ENCODE results near the gene WDFY4.

DNA sequence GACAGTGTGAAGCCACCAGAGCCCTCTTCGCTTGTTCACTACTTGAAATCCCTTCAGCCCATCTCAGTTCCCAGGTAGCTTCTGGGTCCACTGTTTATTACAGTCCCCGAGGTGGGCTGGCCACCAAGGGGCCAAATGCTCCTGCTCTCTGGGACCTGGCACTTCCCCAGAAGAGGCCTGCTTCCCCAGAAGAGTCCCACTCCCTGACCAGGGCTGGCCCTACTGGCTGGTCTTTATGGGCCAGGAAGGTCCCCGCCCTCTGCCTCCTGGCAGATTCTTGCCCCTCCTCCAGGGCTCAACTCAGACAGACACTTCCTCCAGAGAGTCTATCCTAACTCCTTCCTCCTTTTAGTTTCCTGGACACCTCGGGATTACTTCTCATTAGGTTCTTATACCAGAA lies 325.6 kb downstream of the WDFY4 start:
- no peak for TF ChIP-seq EZH2 (IDR thresholded peaks at IDR 0.05; ENCODE audit: borderline replicate concordance, low read depth, low read length, severe bottlenecking)
- no peak for TF ChIP-seq POLR2A (IDR thresholded peaks at IDR 0.05; ENCODE audit: low read depth, low read length)
- TF ChIP-seq, protein P1, sequence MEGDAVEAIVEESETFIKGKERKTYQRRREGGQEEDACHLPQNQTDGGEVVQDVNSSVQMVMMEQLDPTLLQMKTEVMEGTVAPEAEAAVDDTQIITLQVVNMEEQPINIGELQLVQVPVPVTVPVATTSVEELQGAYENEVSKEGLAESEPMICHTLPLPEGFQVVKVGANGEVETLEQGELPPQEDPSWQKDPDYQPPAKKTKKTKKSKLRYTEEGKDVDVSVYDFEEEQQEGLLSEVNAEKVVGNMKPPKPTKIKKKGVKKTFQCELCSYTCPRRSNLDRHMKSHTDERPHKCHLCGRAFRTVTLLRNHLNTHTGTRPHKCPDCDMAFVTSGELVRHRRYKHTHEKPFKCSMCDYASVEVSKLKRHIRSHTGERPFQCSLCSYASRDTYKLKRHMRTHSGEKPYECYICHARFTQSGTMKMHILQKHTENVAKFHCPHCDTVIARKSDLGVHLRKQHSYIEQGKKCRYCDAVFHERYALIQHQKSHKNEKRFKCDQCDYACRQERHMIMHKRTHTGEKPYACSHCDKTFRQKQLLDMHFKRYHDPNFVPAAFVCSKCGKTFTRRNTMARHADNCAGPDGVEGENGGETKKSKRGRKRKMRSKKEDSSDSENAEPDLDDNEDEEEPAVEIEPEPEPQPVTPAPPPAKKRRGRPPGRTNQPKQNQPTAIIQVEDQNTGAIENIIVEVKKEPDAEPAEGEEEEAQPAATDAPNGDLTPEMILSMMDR (IDR thresholded peaks at IDR 0.05; ENCODE audit: extremely low read depth in 1 of 2, insufficient read depth in 1 of 2, low read depth in 1 of 2, low read length in 2 of 2), result no peak
- no peak for TF ChIP-seq JUN (IDR thresholded peaks at IDR 0.05; ENCODE audit: borderline replicate concordance, insufficient read depth, insufficient read length, low read depth)
- no peak for TF ChIP-seq POLR2AphosphoS5 (IDR thresholded peaks at IDR 0.05; ENCODE audit: insufficient read depth, low read depth, low read length)
- TF ChIP-seq MAX (IDR thresholded peaks at IDR 0.05; ENCODE audit: insufficient read depth, insufficient read length), result no peak
- no peak for TF ChIP-seq MYC (IDR thresholded peaks at IDR 0.05; ENCODE audit: low read depth, low read length)
